SIG-M5 treated with dmso at 0.1 percent for 504 hours (cell line): ENCODE measurements around the gene PHF19.

Source experiments
- DNase-seq: peaks from one replicate; lab custom pipeline; 2025; ENCODE audit not compliant: unreplicated experiment; lab: John Stamatoyannopoulos, UW

Gene PHF19

GRCh38 chr9:120874226-120875194 is 2.5 kb downstream of the PHF19 start:
- no peak for DNase-seq

DNA sequence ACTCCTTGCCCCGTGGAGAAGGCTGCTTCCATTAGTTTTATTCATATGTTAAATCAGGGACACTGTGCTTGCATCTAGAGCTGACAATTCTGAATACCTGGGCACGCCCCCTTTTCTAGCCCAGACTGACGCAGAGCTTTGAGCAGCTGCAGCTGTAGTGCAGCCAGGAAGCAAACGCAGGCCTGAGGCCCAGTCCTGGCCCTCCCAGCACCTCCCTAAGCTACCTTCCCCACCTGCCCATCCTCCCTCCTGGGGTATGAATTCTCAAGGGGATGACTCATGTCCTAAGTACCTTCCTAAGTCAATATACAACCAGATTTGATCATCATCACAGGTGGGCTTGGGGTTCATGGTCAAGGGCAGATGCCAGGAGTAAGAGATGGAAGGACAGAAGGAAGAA is 3.5 kb downstream of the PHF19 start:
- no peak for DNase-seq

- no peak for DNase-seq
These were observed 4.0 kb downstream of the PHF19 start for GRCh38 chr9:120872791-120873502.

GRCh38 chr9:120870206-120870605 is 6.8 kb downstream of the PHF19 start:
- DNase-seq = no peak

DNA sequence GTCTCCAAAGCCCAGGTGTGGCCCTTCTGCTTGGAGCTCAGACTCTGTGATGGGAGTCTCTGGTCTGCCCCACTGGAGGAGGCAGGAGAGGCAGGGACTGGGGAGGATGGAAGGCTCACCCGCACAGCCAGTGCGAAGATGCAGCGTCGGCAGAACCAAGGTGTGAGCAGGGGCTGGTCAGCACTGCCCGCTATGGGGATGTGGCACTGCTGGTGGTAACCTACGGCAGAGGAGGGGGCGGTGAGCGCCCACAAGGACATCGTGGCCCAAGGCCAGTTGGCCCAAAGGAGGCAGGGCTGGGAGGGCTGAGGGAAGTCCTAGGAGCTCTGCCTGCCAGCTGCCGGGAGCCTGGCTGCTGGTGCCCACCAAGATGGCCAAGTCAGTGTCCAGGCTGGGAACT is 7.3 kb downstream of the PHF19 start:
- DNase-seq = no peak

- no peak for DNase-seq
These were observed 7.7 kb downstream of the PHF19 start for GRCh38 chr9:120869360-120869687.

DNA sequence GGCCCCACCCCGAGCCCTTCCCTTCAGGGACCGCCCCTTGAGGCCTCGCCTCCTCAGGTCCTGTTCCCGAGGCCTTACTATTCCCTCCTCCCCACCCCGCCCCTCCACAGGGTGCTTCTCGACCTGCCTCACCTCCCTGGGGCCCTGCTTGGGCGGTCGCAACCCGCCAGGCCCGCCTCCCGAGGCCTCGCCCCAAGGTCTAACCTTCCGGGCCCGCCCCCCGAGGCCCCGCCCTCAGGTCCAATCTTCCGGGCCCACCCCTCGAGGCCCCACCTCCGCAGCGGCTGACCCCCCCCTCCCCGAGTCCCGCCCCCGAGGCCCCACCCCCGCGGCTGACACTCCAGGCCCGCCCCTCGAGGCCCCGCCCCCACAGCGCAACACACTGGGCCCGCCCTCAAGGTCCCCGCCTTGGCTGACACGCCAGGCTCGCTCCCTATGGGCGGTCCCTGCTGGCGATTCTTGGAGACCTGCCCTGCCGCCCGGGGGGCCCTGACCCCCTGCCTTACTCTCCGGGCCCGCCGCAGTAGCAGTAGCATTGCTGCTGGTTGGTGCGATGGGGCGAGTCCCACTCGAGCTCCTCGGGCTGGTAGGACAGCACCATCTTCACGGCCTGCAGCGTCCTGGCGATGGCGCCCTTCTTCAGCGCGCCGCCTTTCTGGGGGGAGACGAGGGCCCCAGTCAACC is 8.2 kb downstream of the PHF19 start:
- DNase-seq = peak; percentile 98

DNA sequence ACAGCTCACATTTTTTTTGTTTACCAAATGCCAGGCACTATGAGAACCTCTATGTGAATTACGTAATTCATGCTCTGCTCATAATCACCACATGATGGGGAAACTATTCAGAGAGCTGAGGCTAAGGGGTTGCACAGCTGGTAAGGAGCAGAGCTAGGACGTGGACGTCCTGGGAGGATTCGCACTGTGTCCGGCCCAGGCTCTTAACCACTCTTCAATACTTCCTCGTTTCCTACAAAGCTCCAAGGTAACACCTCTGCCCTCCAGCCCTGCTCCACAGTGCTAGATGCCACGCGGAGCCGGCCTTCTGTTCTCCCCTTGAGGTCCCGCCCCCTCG is 8.7 kb downstream of the PHF19 start:
- DNase-seq = peak; percentile 90

DNA sequence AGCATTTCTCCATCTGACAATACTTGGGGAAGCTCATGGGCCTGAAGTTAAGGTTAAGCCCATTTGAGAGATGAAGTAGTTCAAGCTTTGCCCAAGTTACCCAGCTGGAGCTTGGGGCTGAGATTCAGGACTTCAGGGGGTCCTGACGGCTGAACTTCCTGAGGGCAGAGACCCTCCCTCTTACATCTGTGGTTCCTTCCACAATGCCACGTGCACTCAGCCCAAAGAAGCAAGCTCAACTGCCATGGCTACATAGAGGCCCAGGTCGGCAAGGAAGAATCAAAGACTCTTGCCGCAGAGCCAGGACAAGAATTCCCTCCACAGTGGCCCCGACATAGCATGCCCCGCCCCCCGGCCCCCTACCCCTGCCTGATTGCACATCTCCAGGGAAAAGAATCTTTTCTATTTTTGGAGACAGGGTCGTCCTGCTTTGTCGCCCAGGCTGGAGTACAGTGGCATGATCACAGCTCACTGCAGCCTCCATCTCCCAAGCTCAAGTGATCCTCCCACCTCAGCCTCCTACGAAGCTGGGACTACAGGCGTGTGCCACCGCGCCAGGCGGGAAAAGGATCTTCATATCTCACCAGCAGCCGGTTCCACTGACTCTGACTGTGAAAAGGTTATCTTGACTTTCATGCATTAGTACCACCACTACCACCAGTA is 9.2 kb downstream of the PHF19 start:
- DNase-seq = no peak

DNA sequence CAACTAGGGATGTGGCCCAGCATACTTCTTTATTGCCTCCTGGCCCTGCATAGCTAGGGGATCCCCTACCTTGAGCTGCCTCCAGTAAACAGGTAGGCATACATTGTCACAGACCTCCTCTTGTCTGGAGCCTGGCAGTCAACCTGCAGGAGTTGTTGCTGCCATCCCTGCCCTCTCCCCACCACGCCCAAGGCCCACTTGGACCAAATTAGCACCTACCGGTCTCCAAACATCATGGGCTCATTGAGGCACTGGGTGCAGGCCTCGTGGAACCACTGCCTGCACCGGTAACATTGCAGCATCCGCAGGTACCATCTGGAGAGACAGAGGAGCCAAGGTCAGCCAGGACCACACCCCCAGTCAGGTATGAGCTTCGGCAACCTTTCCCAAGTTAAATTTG is 10.3 kb downstream of the PHF19 start:
- DNase-seq = no peak

- no peak for DNase-seq
These were observed 11.2 kb downstream of the PHF19 start for GRCh38 chr9:120865809-120866208.

GRCh38 chr9:120865176-120865575 is 11.8 kb downstream of the PHF19 start:
- no peak for DNase-seq

DNA sequence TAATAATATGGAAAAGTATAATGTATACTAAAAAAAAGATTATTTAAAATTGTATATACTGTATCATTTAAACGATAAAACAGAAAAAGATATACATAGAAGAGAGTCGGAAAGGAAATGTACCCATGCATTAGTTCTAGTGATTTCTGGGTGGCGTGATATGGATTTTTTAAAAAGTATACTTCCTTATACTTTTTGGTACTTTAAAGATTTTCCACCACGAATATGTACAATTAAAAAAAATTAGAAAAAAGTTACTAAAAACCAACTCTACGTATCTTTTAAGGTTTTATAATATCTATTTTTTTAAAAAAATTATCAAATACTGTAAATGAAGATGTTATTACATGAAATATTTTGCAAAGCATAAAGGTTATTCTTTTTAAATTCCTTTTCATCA is 12.3 kb downstream of the PHF19 start:
- no peak for DNase-seq

DNA sequence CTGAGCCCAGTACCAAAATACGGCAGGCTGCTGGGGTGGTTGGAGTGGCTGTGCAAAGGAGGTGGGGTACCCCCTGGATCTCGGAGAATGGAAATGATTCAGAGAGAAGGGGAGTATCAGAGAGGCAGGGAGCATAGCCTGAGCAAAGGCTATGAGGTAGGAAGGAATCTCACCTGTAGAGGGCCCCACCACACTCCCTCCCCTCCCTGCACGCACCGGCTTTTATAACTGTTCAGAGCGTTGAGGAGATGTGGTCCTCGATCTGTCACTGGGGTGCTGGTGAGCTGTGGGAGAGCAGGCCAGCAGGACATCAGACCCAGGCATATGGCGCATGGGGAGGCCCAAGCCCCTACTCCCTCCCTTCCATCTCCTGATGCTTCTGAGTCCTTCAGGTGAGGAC is 13.2 kb downstream of the PHF19 start:
- no peak for DNase-seq

GRCh38 chr9:120862452-120862851 is 14.5 kb downstream of the PHF19 start:
- DNase-seq = no peak

- no peak for DNase-seq
These were observed 15.1 kb downstream of the PHF19 start for GRCh38 chr9:120861935-120862334.

DNA sequence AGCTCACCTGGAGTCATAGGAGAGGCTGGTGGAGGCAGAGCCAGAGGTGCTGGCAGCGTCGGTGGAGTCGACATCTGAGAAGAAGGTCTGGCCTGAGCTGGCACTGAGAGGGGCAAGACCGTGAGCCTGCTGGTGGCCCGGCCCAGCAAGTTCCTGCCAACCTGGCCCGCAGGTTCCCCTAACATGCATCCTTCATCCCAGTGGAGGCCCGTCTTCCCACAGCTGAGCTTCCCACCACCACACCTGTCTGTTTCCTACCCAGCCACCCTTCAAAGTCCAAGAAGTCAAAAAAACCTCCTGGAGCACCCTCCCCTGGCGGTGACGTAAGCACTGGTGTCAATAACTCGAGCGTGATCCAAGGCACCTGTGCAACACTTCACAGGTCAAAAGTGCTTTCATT is 16.9 kb downstream of the PHF19 start:
- DNase-seq = no peak

DNA sequence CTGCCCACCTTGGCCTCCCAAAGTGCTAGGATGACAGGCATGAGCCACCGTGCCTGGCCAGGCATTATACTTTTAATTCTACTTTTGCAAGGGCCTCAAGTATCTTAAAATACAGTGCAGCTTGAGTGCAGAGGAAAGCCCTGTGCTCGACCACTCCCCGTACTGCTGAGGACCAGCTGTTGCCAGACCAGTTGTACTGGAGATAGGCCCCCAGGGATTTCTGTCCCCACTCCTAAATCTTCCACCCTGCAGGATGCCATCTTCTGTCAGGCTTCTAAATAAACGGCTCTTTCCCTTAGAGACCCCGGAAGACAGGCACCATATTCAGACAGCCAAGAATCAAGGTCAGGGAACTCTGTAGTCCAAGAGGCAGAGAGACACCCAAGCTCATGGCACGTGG is 17.6 kb downstream of the PHF19 start:
- DNase-seq = no peak

DNA sequence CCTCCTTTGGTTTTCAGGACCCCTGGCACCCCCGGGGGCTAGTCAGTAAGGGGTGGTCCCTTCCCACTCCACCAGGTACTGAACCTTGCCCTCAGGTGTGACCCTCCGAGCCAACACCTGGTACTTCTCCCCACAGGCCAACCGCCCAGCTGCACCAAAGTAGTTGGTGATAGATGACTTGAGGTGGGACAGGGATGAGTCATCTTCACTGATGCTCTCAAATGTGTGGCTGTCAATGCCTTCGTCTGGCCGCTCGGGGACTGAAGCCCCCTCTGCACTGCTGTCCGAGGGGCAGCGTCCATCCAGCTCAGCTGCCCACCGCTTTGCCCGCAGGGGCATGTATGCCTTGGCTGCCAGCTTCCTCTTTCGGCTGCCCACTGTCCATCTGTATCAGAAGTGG is 19.1 kb downstream of the PHF19 start:
- no peak for DNase-seq

DNA sequence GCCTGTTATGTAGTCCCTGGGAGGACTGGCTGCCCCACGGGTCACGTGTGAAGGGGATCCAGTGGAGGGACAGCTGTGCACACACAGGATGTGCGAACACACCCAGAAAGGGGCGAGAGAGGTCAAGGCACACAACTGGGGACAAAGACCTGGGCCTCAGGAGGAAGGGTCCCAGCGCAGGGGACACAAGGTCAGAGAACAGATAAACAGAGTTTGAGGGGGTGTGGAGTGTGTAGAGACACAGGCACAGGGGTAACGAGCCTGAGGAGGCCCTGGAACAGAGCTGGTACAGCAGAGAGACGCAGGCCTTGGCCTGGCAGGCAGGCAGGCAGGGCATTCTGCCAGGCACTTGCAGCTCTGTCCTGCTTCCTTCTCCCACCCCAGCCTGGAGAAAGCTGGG is 19.5 kb downstream of the PHF19 start:
- no peak for DNase-seq

DNA sequence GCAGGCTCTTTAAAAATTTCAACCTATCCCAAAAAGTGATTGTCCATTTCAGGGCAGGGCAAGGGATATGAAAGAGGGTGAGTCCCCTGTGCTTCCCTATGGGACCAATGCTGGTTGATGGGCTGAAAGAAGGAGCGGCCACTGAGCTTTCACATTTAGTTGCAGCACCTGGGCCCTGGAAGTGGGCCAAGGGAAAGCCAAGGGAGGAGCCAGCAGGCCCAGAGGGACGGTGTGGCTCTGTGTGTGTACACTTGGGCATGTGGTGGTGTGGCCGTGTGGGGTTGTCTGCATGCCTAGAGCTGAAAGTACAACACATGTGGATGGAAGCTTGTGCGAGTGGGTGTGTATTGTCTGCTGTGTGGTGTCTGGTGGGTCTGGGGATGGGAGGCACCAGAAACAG is 20.3 kb downstream of the PHF19 start:
- DNase-seq = no peak
